SK-N-SH (cell line): ENCODE results near the gene ZNF484. TPM values are rescaled to one million over a fixed set of nuclear protein-coding genes. Genes with fewer than 3 reads are reported as not detected.
"Not testable (repeated sequence)": the region's sequence is repeated elsewhere in the genome, so short reads cannot be mapped to it uniquely, and the experiment has no call there.

Experiments
- CTCF ChIA-PET: fragments of 300-600, 350-600 bp; formaldehyde crosslinking; extraction: SDS; loops from one replicate; lab custom pipeline; 2021; lab: Yijun Ruan, JAX
- POLR2A ChIA-PET: fragments of 350-600 bp; sonication (Branson Sonifier 250); formaldehyde crosslinking; extraction: SDS; loops from one replicate; lab custom pipeline; 2020; ENCODE audit warnings: antibody characterized with exemption, inconsistent platforms; lab: Yijun Ruan, JAX
- DNase-seq: peaks from one replicate; pipeline ENCODE4 v3.0.0; 2012
- H2AFZ ChIP-seq: fragments of 200-600 bp; sonication (generic); 2 replicates; pipeline ENCODE4 v1.8.1; 2016; ENCODE audit warnings: antibody characterized with exemption, mild to moderate bottlenecking, low read depth
- H3F3A ChIP-seq: fragments of 200-600 bp; sonication (generic); replicated peaks from 2 replicates; pipeline ENCODE3; 2016; ENCODE audit warnings: antibody characterized with exemption, mild to moderate bottlenecking; ENCODE audit not compliant: insufficient read depth
- H3K27ac ChIP-seq, 2 experiments: fragments of 200-500 bp in 1 of 2; fragments of 200-600 bp in 1 of 2; sonication (Bioruptor generic) in 1 of 2; sonication (generic), shearing (Covaris generic) in 1 of 2; 2 replicates each; pipeline versions ENCODE4 v1.5.1 to v1.6.1; 2014 to 2016; ENCODE audit warnings: low read depth in 2 of 2, inconsistent platforms in 1 of 2, low read length in 1 of 2, mild to moderate bottlenecking in 1 of 2, mixed read lengths in 1 of 2
- H3K27me3 ChIP-seq: fragments of 200-600 bp; sonication (generic), shearing (Covaris generic); 2 replicates; pipeline ENCODE4 v1.6.1; 2016; ENCODE audit warnings: mixed run types; ENCODE audit not compliant: insufficient read depth
- H3K36me3 ChIP-seq, 2 experiments: fragments of 200-500 bp in 1 of 2; fragments of 200-600 bp in 1 of 2; sonication (Bioruptor generic) in 1 of 2; sonication (generic) in 1 of 2; replicated peaks in 1 of 2; 2 replicates each; pipeline versions ENCODE3 to v1.5.1; 2014 to 2016; ENCODE audit warnings: low read length in 1 of 2, mild to moderate bottlenecking in 1 of 2; ENCODE audit not compliant: insufficient read depth in 2 of 2, control insufficient read depth in 1 of 2
- H3K4me1 ChIP-seq, 2 experiments: fragments of 200-500 bp in 1 of 2; fragments of 200-600 bp in 1 of 2; sonication (Bioruptor generic) in 1 of 2; sonication (generic), shearing (Covaris generic) in 1 of 2; 2 replicates each; pipeline versions ENCODE4 v1.5.1 to v1.6.1; 2014 to 2016; ENCODE audit warnings: low read depth in 1 of 2, low read length in 1 of 2, mixed run types in 1 of 2; ENCODE audit not compliant: insufficient read depth in 2 of 2, control insufficient read depth in 1 of 2
- H3K4me2 ChIP-seq: fragments of 200-600 bp; sonication (generic), shearing (Covaris generic); 2 replicates; pipeline ENCODE4 v1.6.1; 2017; ENCODE audit warnings: mixed run types
- H3K4me3 ChIP-seq, 2 experiments: fragments of 200-500 bp in 1 of 2; fragments of 200-600 bp in 1 of 2; sonication (Bioruptor generic) in 1 of 2; sonication (generic), shearing (Covaris generic) in 1 of 2; 2 replicates each; pipeline versions ENCODE4 v1.5.1 to v1.8.1; 2014 to 2016; ENCODE audit warnings: low read depth in 2 of 2, inconsistent platforms in 1 of 2, low read length in 1 of 2, mild to moderate bottlenecking in 1 of 2, mixed read lengths in 1 of 2, moderate library complexity in 1 of 2
- H3K79me2 ChIP-seq: fragments of 200-600 bp; sonication (generic); 2 replicates; pipeline ENCODE4 v1.8.1; 2017; ENCODE audit warnings: mild to moderate bottlenecking; ENCODE audit not compliant: insufficient read depth
- H3K9ac ChIP-seq: fragments of 200-600 bp; sonication (generic); 2 replicates; pipeline ENCODE4 v1.6.1; 2017; ENCODE audit warnings: mixed run types
- H3K9me2 ChIP-seq: fragments of 200-600 bp; sonication (generic); 2 replicates; pipeline ENCODE4 v1.6.1; 2017; ENCODE audit warnings: mixed run types
- H3K9me3 ChIP-seq: fragments of 200-600 bp; sonication (generic); 2 replicates; pipeline ENCODE4 v1.6.1; 2017; ENCODE audit warnings: mixed run types, mild to moderate bottlenecking, moderate library complexity
- H4K20me1 ChIP-seq: fragments of 200-600 bp; sonication (generic); 2 replicates; pipeline ENCODE4 v1.6.1; 2017; ENCODE audit warnings: mild to moderate bottlenecking, mixed run types; ENCODE audit not compliant: insufficient read depth
- CHD2 ChIP-seq: fragments of 150-350 bp; IDR thresholded peaks from 2 replicates; pipeline ENCODE4 v1.6.1; 2018; ENCODE audit warnings: low read length; ENCODE audit not compliant: partially characterized antibody
- CTCF ChIP-seq: fragments of 200-600 bp; sonication (generic); IDR thresholded peaks from 2 replicates; pipeline ENCODE4 v1.6.1; 2017; ENCODE audit warnings: antibody characterized with exemption, mild to moderate bottlenecking, moderate library complexity
- ELF1 ChIP-seq: IDR thresholded peaks from 2 replicates; pipeline ENCODE4 v1.4.0; 2012
- EP300 ChIP-seq, 2 experiments: IDR thresholded peaks; 2 replicates each; pipeline versions ENCODE4 v1.4.0 to v1.6.1; 2012; ENCODE audit warnings: borderline replicate concordance in 1 of 2, low read depth in 1 of 2, low read length in 1 of 2
- GATA2 ChIP-seq: sonication (generic); formaldehyde crosslinking; IDR thresholded peaks from 2 replicates; pipeline ENCODE4 v1.5.0; 2020; ENCODE audit warnings: mild to moderate bottlenecking, missing genetic modification reagents
- JUND ChIP-seq: IDR thresholded peaks from 2 replicates; pipeline ENCODE4 v1.4.0; 2012
- MEF2A ChIP-seq: IDR thresholded peaks from 2 replicates; pipeline ENCODE4 v1.4.0; 2012; ENCODE audit warnings: low read depth, borderline replicate concordance
- NRF1 ChIP-seq: IDR thresholded peaks from 2 replicates; pipeline ENCODE4 v1.6.1; 2012; ENCODE audit warnings: low read depth, mild to moderate bottlenecking, low read length
- POLR2AphosphoS5 ChIP-seq: IDR thresholded peaks from 2 replicates; pipeline ENCODE4 v1.6.1; 2012; ENCODE audit warnings: low read depth, low read length
- REST ChIP-seq: IDR thresholded peaks from 2 replicates; pipeline ENCODE4 v1.6.1; 2012; ENCODE audit warnings: mild to moderate bottlenecking, low read depth, low read length, moderate library complexity
- RFX5 ChIP-seq: IDR thresholded peaks from 2 replicates; pipeline ENCODE4 v1.6.1; 2012; ENCODE audit warnings: mild to moderate bottlenecking, improper control_type of control experiment, low read length
- SIN3A ChIP-seq: IDR thresholded peaks from 2 replicates; pipeline ENCODE4 v1.6.1; 2012; ENCODE audit warnings: low read depth, mild to moderate bottlenecking, low read length, moderate library complexity, borderline replicate concordance
- SMC3 ChIP-seq: IDR thresholded peaks from 2 replicates; pipeline ENCODE4 v1.6.1; 2012; ENCODE audit warnings: low read depth, low read length, improper control_type of control experiment
- TAF1 ChIP-seq: IDR thresholded peaks from 2 replicates; pipeline ENCODE4 v1.6.1; 2012; ENCODE audit warnings: low read depth, mild to moderate bottlenecking, low read length, moderate library complexity, borderline replicate concordance
- TCF12 ChIP-seq: IDR thresholded peaks from 2 replicates; pipeline ENCODE4 v1.4.0; 2012
- USF1 ChIP-seq: IDR thresholded peaks from 2 replicates; pipeline ENCODE4 v1.4.0; 2012; ENCODE audit warnings: low read depth, borderline replicate concordance
- ZBTB33 ChIP-seq: IDR thresholded peaks from 2 replicates; pipeline ENCODE4 v1.4.0; 2012; ENCODE audit warnings: low read depth, borderline replicate concordance
- WGBS: methylation state at CpG from one replicate; pipeline ENCODE4 v1.1.6; 2017; ENCODE audit warnings: low lambda C conversion rate; 5-methylcytosine and 5-hydroxymethylcytosine counted together
- polyA plus RNA-seq, 3 experiments: library from polyadenylated mRNA; depleted of rRNA; stranded (reverse); fragments of >200 nt; gene quantifications; 2 replicates each; pipeline ENCODE4 v1.2.3, GENCODE V29; 2012

Gene ZNF484
- polyA plus RNA-seq, 1 of the 3 experiments (the other 2 are of a cell fraction) = 0.79 TPM

GRCh38 chr9:92870289-92870688 lies 7.5 kb downstream of the ZNF484 start (continued):
- TF ChIP-seq CTCF (no peak), MEF2A (no peak), REST (no peak)

GRCh38 chr9:92866600-92866999 lies 11.2 kb downstream of the ZNF484 start:
- H3K36me3 ChIP-seq = peaks cover 20 to 30% of the 10 kb centered on the region in 2 experiments
- H3K4me1 ChIP-seq, H4K20me1 ChIP-seq, H3K4me2 ChIP-seq, DNase-seq, H3K9me2 ChIP-seq, CTCF ChIA-PET, H2AFZ ChIP-seq, H3K27me3 ChIP-seq, H3K9ac ChIP-seq, H3F3A ChIP-seq, POLR2A ChIA-PET, H3K9me3 ChIP-seq, H3K27ac ChIP-seq, H3K4me3 ChIP-seq: not testable (repeated sequence)
- peaks cover 45% of the 10 kb centered on the region for H3K79me2 ChIP-seq
- 91% methylated on average over 2 of the region's 2 CpGs for WGBS

- H3K36me3 ChIP-seq = peaks cover 16 to 40% of the 10 kb centered on the region in 2 experiments
- H4K20me1 ChIP-seq = no peaks in the 10 kb centered on the region
- POLR2A ChIA-PET = no interaction called here
- no peaks in the 10 kb centered on the region for H3K9me2 ChIP-seq
- H3K27ac ChIP-seq = no peak overlapping the region
- no peaks in the 10 kb centered on the region for H3K27me3 ChIP-seq
- H3K4me3 ChIP-seq = no peak overlapping the region
- WGBS = 74% methylated on average over 5 of the region's 5 CpGs
- H3F3A ChIP-seq = peaks cover 3% of the 10 kb centered on the region
- H3K4me1 ChIP-seq = no peaks in the 10 kb centered on the region
- H3K9me3 ChIP-seq = 0 out of 2 replicates have a peak, but pooled peaks cover 3% of the 10 kb centered on the region
- TF ChIP-seq GATA2 (CRISPR knock-in tag) (no peak), ZBTB33 (no peak), NRF1 (no peak), USF1 (no peak), TAF1 (no peak), RFX5 (no peak), CHD2 (no peak), TCF12 (no peak), JUND (no peak), MEF2A (no peak), SMC3 (no peak), EP300 (IDR thresholded peaks at IDR 0.05; ENCODE audit: borderline replicate concordance in 1 of 2, low read depth in 1 of 2, low read length in 1 of 2) (no peak), POLR2AphosphoS5 (no peak), SIN3A (no peak), ELF1 (no peak)
- no peak for DNase-seq
- H3K9ac ChIP-seq = no peak overlapping the region
- no peak overlapping the region for H3K4me2 ChIP-seq
- H3K79me2 ChIP-seq = peaks cover 34% of the 10 kb centered on the region; the same call in 1 of the 2 replicates
- CTCF ChIA-PET = no interaction called here
- H2AFZ ChIP-seq = no peak overlapping the region
Observed at GRCh38 chr9:92864152-92864551, 13.7 kb downstream of the ZNF484 start.
